K562 (cell line): Measurements from ENCODE around the gene DOCK4.

Source experiments
- GATA2 ChIP-seq: sonication (generic); formaldehyde crosslinking; IDR thresholded peaks from 2 replicates; pipeline ENCODE4 v1.4.0; 2020; ENCODE audit warnings: mild to moderate bottlenecking, missing genetic modification reagents
- TF ChIP-seq, protein P1 (sequence below): sonication (generic); formaldehyde crosslinking; IDR thresholded peaks from 2 replicates; pipeline ENCODE4 v1.8.0; 2022; ENCODE audit warnings: mild to moderate bottlenecking, low read depth, missing genetic modification reagents

- no peak for TF ChIP-seq GATA2 (CRISPR knock-in tag)
- TF ChIP-seq, protein P1, sequence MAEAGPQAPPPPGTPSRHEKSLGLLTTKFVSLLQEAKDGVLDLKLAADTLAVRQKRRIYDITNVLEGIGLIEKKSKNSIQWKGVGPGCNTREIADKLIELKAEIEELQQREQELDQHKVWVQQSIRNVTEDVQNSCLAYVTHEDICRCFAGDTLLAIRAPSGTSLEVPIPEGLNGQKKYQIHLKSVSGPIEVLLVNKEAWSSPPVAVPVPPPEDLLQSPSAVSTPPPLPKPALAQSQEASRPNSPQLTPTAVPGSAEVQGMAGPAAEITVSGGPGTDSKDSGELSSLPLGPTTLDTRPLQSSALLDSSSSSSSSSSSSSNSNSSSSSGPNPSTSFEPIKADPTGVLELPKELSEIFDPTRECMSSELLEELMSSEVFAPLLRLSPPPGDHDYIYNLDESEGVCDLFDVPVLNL (CRISPR knock-in tag): no peak
Measured at GRCh38 chr7:112199035-112199655, 7.1 kb downstream of the DOCK4 start.
